GM10847 (cell line): ENCODE results near the gene ADARB1.

Experiments used
- POLR2A ChIP-seq: IDR thresholded peaks from 2 replicates; pipeline ENCODE4 v1.6.1; 2011; ENCODE audit not compliant: insufficient read length; ENCODE audit errors: extremely low read depth

ADARB1 gene

DNA sequence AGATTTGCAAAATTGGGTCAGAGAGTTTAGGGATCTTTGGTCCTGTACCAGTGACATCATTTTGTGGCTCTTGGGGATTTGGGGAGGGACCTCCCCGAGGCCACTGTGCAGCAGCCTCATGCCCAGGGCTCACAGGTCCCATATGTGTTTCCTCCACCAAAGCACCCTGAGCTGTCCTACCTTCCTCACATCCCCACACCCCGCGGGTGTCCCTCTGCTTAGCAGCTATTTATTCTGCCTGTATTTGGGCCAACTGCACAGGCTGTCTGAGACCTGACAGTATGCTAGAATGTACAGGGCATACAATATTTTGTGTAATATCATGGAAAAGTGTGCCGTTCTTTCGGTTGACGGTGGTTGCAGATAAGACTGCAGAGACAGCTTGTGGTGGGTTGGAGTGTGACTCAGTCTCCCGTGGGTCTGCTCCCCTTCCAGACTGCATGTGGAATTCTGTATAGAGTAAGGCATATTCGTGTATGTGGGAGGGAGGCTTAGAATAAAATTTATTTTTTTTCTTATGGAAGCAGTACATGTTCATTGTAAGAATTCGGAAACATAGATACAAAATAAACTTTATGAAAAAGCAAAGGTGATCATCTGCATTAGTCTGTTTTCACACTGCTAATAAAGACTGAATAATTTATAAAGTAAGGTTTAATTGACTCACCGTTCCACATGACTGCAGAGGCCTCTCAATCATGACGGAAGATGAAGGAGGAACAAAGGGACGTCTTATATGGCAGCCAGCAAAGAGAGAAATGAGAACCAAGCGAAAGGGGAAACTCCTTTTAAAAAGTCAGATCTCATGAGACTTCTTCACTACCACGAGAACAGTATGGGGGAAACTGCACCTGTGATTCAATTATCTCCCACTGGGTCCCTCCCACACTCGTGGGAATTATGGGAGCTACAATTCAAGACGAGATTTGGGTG, 84.4 kb downstream of the ADARB1 start:
- TF ChIP-seq POLR2A = no peak

DNA sequence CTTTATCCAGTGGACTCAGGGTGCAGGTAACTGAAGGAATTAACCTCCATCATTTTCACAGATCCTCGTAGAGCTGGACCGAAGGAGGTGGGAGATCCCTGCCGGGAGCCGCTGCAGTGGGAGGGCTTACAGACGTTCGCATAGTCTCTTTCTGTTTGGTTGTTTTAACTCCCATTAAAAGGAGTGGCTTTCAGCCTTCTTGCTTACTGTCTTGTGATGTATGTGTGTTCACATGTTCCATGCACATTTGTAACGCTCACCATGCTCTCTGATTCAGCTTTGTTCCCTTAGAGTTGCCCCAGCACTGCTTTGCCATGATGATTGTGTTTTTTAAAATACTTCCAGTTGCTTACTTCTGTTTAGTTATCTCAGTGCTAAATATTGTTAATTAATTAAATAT, 85.8 kb downstream of the ADARB1 start:
- no peak for TF ChIP-seq POLR2A

DNA sequence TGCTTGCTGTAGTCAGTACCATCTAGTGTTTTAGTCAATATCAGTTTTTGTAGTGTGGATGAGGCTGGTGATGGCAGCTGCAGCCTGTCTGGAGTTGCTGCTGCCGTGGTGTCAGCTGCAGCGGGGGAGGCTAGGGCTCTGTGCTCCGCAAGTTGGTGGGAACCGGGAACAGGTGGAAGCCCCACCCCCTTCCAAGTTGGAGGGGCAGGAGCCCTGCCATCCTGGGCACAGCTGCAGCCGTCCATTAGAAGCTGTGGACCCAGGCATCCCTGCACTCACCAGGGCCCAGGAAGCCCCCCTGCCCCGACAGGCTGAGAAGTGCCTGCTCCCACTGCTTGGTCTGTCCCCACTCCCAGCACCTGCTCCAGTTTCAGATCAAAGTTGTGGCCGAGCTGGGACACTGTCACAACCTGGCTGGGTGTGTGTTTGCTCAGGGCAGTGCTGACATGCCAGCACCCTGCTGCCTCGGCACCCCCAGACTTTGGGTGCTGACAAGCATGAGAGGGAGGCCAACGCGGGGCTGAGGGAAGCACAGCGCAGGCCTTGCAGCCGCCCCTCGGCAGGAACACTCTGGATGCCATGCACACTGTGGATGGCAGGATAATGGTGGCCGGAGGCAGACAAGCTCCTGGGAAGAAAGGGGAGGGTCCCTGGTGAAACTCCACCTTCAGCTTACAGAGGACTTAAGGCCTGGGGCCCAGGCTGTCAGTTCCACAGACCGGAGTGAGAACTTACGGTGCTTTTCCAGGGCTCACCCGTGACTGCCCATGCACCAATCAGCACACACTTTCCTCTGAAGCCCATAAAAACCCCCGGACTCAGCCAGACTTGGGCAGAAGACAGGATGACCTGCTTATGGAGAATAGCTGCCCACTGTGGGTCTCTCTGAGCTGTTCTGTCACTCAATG, 86.9 kb downstream of the ADARB1 start:
- no peak for TF ChIP-seq POLR2A

DNA sequence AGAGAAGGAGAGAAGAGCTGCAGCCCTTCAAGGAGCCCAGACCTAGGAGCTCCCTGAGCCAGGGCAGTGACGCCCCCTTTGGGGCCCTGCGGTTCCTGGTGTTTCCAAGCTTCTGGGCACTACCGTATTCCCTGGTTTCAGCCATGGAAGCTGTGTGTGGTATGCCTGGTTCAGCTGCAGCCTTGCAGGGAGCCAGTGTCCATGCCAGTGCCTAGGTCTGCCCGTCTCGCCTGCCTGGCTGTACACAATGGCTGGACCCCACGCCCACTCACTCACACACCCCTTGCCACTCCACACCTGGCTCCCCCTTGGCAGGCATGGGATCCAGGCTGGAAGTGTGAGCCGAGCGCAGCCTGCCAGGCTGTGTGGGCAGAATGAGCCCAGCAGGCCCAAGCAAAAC, 87.7 kb downstream of the ADARB1 start:
- no peak for TF ChIP-seq POLR2A

DNA sequence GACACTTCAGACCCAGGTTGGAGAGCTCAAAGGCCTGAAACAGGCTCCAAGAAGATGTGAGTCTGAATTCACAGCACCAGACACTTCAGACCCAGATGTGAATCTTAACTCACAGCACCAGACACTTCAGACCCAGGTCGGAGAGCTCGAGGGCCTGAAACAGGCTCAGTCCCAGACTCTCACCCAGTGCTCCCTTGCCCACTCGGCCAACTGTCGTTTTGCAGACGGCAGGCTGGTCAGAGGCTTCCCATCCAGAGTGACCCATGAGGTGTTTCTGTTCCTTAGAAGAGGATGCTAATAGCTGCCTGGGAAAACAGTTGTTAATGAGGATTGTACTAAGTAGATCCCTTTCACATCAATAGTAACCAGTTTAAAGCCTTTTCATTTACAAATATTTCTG, 88.4 kb downstream of the ADARB1 start:
- TF ChIP-seq POLR2A = no peak

DNA sequence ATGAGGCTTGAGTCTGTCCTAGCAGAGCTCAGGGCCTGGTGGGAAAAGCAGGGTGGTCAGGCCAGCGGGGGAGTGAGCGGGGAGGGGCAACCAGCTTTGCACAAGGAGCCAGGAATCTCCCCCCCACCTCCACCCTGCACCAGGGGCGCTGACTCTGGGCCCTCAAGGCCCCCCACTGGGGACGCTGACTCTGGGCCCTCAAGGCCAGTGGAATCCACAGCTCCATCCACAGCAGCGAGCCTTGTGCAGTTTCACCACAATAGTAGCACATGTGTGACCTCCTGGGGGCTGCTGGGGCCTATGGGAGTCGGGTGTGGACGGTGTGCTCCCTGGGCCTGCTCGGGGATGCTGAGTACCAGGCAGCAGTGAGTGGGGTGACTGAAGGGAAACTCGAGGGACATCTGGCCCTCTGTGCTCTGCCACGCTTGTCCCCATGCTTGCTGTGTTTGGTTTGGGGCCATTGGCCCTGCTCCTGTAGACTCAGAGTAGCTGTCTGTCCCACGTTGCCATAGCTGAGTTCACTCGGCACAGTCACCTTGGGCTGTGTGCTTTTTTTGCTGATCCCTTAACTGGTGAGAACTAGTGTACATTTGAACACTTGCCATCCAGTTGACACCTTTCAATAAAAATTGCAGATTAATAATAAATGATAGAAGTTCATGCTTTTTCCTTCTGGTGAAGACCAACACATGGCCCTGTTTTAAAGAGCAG, 89.2 kb downstream of the ADARB1 start:
- no peak for TF ChIP-seq POLR2A

DNA sequence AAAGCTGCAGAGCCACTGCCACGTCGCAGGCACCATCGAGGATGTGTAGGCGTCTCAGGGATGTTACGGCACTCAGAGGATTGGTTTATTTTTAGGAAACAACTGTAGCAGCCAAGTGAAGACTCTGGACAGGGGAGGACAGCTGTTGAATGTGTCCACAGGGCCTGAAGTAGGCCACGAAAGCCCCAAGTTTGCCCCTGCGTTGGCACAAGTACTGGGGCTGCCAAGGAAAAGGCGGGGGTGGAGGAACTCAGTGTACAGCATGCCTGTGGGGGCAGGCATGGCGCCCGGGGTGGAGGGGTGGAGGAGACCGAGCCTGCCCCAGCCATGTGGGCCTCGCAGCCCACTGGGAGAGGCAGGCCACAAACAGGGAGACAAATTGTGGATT, 89.7 kb downstream of the ADARB1 start:
- TF ChIP-seq POLR2A = no peak

DNA sequence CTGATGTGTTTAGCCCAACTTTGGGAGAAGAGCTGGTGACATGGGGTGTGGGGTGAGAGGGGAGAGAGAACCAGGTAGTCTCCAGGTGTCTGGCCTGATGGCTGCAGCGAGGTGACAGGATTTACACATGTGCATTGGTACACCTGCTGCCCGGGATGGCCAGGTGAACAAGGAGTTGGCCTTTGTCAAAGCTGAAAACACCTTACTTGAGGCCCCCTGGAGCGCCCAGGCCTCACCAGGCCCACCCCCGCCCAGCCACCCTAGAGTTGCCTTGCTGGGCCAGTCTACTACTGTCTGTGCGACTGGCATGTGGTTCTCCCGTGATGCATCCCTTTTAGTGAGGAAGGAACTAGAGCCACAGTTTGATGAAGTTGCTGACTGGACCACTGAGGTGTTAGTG, 90.5 kb downstream of the ADARB1 start:
- no peak for TF ChIP-seq POLR2A

DNA sequence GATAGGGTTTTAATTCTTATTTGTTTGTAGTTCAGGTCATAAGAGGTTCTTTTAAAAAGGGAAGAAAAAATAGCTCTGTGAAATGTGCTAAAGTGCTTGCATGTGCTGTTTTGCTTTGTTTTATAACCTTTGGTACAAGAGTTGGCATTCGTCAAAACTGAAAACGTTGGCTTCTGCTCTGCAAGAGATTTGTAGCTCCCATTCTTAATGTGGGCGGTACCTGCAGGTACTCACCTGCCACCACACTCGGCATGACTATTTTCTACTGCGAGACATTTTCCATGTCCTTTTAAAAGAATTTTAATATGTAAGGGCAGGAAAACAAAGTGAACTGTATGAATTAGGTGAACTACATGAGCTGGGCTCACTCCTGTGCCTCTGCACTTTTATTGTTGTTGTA, 92.6 kb downstream of the ADARB1 start:
- no peak for TF ChIP-seq POLR2A

DNA sequence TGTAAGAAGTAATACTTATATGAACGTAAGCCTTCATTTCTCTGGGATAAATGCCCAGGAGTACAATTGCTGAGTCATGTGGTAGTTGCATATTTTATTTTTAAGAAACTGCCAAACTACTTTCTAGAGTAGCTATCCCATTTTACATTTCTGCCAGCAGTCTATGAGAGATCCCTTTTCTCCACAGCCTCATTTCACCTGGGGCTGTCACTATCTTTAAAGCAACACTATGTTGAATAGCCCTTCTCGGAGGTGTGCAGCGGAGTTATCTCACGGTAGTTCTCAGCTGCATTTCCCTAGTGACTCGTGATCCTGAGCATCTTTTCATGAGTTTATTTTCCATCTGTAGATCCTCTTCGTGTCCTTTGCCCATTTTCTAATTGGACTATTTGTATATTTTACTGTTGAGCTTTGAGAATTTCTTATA, 93.4 kb downstream of the ADARB1 start:
- TF ChIP-seq POLR2A = no peak

DNA sequence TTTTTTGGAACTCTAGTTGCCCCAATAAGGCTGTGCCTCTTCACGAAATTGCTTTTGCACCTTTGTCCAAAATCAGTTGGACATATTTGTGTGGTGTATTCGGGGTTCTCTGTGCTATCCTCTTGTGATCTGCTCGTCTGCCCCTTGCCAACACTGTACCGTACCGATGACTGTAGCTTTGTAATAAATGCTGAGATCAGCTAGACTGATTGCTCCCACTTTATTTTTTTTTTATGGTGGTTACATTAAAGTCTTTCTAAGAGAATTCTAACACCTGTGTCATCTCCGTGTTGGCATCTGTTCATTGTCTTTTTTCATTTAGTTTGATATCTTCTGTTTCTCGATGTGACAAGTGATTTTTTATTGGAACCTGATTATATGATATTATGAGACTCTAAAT, 94.1 kb downstream of the ADARB1 start:
- no peak for TF ChIP-seq POLR2A

DNA sequence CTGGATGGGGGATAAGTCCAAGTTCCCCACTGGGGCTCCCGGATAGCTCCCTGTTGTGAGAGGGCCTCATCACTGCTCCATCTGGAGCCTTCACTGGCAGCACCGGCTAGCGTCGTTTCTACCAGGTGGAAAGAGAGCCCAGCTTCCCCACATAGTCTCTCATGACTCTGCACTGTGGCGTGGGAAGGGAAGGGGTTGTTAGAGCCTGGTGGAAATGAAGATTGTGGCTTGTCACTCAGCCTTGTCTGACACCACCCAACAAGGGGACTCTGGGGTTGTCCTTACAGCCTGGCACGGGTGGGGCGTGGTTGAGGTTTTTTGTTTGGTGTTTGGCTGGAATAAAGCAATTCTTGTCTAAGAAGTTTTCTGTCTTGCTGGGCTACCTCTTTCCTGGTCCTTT, 94.6 kb downstream of the ADARB1 start:
- TF ChIP-seq POLR2A = no peak

DNA sequence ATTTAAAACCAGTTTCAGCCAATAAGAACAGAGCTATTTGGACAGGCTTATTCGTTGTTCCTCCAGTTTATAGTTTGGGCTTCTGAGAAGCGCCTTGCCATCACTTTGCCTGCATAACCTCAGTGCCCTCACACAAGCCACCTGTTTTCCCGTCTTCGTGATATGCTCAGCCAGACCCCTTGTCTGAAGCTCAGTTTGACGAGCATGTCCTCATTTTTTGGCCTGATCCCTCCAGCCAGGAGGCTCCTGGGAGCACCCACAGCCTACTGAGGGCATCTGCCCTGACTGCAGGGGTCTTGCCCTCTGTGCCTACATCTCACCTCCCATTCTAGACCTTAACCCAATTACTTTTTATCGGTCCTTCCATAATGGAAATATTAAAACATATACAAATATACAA, 95.3 kb downstream of the ADARB1 start:
- TF ChIP-seq POLR2A = no peak

DNA sequence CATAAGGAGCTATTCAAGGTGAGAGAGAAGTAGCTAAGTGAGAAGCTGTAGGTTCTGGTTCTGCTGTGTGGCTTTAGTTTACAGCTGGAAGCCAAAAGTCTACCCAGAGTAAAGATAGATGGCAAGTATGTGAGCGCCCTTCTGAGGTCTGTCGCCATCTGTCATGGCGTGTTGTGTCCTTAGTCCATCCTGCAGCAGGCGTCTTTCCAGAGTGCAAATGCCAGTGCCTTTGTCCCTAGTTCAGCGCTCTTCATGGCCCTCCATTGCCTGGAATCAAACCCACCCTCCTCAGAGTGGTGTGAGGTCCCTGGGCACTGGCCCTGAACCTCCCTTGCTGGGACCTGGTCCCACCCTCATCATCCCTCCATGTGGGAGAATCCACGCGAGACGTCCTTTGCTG, 96.6 kb downstream of the ADARB1 start:
- no peak for TF ChIP-seq POLR2A

DNA sequence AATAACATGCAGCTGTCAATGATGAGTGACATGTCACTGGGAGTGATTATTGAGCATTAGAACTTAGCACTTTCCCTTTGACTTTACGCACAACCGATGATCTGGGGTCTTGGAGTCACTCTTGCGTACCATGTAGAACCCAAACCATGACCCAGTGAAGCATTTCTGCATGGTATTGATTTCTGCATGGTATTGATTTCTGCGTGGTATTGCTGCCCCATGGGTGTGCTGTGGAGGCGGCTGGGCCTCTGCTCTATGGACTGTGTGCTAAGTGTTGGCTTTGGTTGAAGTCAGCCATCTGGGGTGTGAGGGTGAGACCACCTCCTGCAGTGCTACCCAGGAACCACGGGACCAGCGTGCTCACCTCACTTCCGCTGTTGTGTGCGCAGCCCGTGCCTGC, 98.0 kb downstream of the ADARB1 start:
- TF ChIP-seq POLR2A = no peak
